Activated naive CD4-positive, alpha-beta T cell treated with Interleukin-2 at 50 U/mL for 16 hours (primary cell): ENCODE measurements around the gene NAV2.

Experiments used
- DNase-seq: peaks from one replicate; pipeline ENCODE4 v3.0.0-alpha.2; 2020

NAV2 gene

DNA sequence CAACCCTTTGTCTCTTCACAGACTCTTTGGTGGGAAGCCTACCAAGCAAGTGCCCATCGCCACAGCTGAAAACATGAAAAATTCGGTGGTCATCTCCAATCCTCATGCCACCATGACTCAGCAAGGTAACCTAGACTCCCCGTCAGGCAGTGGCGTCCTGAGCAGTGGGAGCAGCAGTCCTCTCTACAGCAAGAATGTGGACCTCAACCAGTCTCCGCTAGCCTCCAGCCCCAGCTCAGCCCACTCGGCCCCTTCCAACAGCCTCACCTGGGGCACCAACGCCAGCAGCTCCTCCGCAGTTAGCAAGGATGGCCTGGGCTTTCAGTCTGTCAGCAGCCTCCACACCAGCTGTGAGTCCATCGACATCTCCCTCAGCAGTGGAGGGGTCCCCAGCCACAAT is 336.1 kb downstream of the NAV2 start:
- no peak for DNase-seq

DNA sequence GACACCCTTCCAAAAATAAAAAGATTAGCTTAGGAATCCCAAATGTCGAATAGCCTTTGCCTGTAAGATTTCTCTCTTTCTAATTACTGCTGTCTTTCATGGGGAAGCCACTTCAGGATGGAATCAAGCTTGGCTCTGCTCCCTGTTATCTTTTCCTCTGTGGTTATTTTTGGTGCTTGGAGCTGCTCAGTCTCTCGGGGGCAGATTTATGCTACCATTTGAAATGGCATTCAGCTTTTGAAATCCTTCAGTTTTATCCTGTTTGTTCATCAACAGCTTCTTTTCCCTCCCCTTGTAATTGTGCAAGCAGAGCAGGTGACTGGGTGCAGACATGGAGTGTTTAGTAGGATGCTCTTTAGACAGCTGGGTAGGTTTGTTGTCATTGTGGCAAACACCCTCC is 336.6 kb downstream of the NAV2 start:
- DNase-seq: no peak

DNA sequence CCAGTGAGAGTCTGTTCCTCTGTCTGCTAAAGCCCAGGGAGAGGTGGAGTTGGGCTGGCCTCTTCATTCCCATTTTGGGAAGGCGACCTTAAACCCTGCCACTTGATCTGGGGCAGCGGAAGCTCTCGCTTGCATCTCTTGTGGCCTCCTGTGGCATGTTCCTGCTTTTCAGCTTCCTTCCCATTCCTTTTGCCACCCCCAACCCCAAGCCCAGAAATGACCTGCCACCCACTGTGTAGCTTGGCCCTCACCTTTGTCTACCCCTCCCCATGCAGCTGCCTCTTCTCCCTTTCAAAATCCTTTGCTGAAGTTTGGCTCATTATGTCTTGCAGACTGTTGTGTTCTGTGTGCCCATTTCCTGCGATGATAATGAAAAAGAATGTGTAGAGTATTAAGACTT is 337.4 kb downstream of the NAV2 start:
- DNase-seq: no peak

DNA sequence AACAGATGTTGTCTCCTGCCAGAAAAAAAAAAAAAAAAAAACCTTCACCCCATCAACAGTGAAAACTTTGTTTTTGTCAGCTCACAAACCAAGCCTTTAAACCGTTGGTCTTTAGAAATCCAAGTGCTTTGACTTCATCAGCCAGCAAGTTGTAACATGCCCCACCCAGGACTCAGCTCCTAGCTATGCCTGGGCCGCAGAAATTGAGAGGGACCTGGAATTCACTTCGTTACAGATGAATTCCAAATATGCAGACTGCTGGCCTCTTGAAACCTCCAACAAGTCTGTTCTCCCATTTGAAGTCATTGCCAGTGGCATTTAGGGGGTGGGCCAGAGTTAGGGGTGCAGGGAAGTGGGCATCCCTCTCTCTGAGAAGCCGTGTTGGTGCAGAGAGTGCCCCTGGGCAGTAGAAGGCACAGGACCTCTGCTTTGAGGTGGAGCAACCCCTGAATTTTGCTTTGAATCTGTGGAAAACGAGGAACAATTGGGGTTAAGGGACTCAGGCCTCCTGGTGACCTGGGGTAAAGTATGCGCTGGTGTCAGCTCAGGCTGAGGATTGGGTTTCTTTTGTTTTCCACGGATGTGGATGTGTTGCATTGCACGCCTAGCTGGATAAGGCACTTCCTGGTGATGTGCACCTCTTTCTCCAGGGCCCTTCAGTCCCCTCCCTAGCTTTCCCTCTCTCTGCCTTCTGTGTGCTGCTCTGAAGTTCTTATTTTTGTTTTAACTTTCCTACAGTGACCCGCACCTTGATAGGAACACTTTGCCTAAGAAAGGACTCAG is 338.1 kb downstream of the NAV2 start:
- DNase-seq: no peak

DNA sequence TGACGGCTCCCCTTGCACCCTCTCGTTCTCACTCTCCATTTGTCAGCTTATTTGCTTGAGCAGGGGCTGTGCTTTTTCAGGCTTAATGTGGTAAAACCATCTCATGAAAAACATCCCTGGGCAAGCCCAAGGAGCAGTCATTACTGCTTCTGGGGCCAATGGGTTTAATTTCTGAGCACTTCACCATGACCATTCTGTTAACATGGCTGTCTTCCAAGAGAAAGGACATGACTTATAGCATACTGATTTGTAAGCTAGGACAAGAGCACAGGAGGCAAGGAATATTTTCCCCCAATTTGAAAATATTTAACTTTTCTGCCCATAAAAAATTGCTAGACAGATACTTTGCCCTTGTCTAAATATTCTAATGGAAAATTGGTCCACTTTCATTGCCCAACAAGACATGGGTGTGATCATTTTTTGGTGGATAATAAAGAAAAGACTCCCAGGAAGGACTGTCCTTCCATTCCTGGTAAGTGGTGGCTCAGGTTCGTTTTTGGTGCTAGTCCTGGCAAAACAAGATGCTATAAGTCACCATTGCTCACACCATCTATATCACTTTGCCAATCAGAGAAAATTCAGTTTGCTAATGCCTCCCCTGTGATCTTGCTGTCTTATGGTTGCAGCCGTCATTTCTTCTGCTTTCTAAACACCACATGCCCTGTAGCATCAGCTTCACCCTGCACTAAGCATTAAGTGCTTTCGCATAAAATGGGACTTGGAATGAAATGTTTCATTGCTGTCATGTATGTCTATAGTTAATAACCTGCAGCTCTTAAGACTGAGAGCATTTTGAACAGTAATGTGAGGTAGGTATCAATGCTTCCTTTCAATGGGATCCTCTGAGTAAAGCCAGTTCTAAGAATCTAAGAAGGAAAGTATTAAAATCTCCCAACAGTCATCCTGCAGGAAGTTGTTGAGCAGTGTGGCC is 339.1 kb downstream of the NAV2 start:
- DNase-seq: no peak

DNA sequence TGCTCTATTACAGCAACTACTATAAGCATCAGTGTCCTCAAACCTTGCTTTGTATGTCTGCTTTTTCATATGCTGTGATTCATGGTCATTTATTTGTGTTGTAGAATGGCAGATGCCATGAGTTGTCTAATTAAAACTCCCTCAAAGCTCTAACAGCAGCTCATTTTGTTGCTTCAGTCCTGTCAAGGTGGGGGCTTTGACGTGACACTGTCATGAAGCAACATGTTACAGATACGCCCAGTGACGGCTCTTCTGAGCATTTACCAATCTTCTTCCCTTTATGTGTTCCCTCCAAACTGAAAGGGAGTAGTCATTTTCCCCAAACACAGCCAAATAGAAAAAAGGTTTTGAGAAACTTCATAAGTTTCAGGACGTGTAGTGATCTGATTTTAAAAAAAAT is 340.9 kb downstream of the NAV2 start:
- DNase-seq: no peak

DNA sequence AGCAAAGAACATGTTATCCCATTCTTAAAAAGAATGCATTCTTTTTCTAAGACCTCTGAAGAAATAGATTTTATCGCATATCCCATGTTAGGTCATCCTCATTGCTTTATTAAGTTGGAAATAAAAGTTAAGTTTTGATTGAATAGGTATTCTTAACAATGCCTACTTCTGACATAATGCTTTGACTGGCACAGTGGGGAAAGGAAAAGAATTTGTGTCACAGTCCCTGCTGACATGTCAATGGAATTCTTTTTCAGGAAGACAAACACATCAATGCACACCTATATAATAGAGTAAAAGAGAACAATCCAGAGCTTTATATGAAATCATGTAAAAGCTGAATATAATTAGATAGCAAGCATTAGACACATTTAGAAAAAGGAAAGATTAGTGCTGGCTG is 341.9 kb downstream of the NAV2 start:
- no peak for DNase-seq

DNA sequence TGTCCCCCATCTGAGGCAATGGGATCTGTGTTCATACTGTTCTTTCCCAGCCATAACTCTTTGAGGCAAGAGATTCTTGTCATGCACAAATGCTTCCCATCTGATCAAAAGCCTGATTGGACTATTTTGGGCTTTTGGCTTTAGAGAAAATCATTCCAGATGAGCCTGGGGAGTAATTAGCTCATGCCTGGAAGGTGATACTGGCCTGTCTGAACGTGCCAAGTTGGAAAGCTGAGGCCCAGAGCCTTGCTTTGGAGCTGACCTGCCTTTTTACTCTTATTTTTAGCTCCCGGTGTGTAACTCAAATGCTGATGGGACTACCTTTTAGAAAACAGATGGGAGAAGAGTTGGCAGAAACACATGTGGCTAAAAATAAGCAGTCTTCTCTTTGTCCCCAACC is 342.7 kb downstream of the NAV2 start:
- DNase-seq: no peak

DNA sequence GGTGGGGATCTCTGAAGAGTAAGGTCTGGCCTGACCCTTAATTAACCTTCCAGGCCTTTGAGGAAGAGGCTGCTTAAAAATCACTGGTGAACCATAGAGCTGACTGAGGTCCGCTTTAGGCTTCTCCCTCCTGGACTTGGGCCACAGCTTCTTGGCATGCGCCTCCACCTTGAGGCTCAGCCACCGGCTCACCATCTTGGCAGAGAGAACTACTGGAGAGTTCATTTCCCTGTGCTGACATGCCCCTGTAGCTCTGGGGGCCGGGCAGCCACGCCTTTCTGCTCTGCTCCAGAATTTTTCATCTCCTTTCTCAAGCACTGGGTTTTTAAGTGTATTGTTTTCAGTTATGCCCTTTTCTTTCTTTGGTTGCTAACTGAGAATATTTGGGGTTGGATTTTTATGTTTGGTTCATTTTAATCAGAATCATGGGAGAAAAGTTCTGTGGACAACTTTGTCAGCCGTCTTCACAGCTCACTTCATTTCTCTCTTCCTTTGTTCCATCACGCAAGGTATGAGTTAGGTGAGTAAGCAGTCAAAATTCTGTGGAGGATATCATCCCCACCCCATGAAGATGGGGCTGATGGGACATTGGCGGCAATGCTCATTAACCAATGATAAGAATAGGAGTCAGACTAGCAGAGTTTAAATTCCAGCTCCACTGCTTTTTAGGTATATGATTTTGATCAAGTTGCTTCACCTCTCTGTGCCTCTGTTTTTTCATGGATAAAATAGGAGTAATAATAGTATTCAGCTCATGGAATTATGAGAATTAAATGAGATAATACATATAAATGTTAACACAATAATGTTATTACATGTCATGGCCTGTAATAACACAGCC is 343.7 kb downstream of the NAV2 start:
- no peak for DNase-seq

DNA sequence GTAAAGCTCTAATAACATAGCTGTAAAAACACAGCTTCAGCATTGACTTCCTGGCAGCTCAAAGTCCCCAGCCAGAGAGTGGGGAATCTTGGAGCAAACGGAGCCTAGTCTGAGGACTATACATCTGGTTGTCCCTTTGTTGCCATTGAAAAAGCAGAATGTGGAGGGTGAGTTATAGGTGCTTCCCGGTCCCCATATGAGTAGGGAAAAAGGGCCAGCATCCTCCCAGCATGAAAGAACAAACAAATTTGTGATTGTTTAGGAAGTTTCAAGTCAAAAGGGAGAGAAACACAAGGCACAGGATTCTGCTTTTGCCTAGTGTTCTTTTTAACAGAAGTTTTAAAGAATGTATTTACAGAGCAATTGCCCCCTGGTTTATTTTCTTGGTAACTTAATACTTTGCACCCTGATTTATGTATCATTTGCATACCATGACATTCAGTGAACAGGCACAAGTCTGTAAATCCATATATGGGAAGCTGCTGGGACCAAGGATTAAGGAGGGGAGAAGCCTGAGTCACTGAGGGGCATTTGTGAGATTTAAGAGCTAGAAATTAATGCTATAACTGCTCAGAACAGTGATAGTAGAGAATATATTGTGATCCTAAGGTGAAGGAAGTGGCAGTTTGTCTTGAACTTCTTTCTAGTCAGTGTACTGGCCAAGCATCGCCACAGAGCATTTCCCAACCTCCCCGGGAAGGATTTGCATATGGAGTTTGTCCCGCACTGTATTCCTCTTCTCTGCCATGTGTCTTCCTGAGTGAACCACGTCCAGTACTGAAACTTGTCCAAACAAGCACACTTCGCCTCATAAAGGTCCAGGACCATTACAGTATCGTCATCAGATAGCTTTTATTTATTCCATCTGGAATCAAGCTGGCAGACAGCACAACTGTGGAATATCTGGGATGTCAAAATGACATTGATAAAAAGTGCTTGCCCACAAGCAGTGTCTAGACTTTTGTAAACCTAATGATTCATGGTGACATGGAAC is 344.6 kb downstream of the NAV2 start:
- no peak for DNase-seq

DNA sequence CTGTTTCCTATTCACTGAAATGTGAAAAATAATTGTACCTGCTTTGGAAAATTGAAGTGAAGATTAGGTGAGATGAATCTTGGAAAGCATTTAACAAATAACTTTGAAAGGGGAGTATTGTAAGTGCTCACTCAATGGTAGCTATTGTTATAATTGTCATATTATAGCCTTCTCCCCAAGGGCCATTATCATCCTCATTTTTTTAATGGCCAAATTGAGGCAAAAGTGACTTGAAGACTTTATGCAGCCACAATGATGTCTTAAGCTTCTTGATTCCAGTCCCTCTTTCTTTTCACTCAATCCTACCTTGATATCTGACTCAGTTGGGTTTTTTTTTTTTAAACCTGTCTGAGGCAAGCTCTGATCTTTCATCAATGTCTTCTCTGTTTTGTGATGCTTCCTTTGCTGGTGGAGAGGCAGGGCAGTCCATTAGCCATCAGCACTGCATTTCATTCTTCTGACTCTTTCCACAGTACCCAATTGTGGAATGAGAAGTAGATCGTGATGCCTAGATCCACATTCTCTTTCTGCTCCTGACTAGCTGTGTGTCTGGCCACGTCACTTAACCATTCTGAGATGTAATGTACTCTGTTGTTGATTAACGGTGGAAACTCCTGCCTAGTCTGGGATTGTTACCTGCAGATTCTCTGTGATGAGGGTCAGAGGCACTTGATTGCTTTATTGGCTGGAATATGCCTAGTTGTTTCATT is 346.3 kb downstream of the NAV2 start:
- no peak for DNase-seq

DNA sequence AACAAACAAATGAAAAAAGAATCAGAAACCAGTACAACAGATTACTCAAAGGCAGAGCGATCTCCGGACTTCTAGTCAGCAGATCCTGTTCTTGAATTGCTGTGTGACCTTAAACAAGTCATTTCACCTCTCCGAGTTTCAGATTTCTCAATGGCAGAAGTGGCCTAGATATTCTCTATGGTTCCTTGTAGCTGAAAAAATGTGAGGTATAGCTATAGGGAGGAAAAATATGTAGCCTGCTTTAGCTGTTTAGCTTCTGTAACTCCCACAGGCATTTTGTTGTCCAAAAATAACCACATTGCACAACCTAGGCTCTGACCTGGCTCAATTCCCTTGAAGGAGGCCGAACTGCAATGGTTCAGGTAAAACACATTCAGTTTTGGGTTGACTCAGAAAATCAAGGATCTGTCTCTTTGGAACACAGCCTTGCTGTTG is 347.0 kb downstream of the NAV2 start:
- DNase-seq: no peak

DNA sequence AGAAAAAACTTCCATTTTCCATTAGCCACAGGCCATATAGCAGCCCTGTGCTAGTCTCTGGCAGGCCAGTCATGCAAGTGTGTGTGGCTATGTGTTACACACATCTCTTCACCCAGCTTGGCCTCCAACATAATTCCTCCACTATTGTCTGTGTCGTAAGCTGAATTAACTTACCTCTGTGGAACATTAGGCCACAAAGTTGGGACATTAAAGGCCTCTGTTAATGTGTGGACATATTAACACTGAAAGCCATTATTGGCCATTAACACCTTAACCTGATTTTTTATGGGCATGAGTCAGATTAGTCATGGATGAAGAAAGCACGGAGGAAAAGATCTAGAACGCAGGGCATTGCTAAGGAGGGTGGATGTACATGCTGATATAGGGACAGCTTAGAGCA is 347.5 kb downstream of the NAV2 start:
- DNase-seq: no peak

DNA sequence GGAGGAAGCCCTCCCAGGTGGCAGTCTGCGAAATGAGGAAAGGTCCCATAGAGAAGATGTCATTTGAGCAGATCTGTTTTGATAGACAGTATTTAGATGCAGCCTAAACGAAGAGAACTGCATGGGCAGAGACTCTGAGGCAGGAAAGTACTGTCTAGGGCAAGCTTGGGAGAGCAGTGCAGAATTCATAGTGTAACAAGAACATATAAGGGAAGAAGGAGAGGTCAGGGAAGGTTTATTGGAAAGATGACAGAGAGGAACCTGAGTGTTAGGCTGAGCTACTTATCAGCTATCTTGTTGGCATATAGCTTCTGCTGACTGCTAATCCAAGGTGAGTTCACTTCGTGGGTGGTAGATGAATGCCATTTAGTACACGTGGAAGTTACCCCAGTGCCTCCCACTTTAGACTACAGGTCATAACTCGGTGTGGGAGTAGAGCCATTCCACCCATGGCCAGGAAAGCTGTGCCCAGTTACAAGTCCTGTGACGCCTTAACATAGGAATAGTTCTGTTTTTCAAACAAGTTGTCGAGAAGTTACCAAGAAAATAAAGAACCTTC is 348.1 kb downstream of the NAV2 start:
- no peak for DNase-seq

DNA sequence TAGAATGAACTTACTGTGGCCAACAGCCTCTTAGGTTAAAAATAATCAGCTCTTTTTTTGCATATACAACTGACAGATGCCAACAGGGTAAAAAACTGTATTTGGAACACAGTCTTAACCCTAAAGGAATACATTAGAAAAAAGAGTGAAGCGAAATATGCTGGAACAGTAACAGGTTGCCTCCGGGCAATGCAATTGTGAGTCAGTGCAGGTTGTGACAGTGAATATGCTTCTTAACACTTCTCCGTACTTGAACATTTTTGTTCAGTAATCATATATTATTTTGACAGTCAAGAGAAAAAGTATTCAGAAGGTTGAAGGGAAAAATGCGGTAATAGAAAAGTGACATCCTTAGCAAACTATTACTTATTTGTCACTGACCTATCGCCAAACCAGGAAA is 349.1 kb downstream of the NAV2 start:
- no peak for DNase-seq

DNA sequence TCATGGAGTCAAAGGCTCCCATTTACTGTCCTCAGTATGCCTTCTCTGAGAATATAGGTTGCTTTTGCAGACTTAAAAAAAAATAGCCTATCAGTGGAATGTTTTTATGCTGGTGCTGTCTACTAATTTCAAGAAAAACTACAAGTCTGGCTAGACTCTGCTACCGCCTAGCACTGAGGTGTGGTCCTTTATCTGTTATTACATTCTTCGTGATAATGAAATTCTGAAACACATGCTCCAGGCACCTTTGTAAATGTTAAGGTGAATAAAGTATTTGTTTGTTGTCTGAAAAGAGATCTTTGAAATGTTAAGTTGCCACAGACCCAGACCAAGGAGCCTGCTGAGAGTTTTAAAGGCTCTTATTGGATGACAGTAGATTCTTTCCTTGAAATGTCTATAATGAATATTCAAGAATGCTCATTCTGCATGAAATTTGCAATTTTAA is 352.3 kb downstream of the NAV2 start:
- no peak for DNase-seq

DNA sequence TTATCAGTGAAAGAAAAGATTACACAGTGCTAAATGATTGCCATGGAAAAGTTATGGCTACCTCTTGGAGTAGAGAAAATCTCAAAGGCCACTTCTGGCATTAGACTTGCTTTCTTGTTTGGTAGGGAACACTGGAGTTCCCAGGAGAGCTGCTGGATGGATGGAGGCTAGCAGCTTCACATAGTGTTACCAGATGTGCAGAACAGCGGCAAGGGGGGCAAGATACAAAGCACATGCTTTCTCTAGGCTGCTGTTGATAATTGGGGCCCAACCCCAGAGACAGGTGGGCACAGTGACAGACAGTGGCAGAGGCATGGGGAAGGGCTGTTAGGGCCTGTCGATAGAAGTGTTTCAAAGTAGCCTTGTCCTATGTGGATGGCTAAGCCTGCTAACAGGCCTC is 352.8 kb downstream of the NAV2 start:
- no peak for DNase-seq

DNA sequence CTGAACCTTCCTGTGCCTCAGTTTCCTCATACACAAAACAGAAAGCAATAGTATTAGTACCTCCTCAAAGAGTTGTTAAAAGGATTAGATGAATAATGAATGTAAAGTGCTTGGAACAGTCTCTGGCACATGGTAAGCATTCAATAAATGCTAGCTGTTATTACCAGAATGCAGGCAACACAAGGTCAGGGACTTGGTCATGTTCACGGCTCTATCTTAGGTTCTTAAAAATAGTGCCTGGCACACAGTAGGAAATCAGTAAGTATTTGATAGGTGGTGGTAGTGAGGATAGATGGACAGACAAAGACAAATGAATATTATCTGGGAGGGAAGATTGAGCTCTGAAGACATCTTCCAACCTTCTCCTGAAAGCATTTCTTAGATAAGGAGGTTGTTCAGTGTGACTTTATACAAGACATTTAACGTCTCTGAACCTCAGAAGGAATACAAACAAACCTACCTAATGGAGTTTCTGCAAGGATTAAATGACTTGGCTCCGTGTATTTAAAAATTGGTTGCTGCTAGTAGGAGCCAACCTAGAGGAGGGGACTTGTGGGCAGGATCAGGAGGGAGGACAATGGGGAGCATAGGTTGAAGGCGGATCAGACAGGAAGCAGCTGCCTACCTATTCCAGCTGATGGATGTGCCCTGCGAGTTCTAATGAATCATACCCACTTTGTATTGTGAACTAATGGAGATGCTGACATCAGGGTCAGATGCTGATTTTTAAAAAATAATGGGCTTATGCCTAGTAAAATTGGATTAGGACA is 353.6 kb downstream of the NAV2 start:
- no peak for DNase-seq

DNA sequence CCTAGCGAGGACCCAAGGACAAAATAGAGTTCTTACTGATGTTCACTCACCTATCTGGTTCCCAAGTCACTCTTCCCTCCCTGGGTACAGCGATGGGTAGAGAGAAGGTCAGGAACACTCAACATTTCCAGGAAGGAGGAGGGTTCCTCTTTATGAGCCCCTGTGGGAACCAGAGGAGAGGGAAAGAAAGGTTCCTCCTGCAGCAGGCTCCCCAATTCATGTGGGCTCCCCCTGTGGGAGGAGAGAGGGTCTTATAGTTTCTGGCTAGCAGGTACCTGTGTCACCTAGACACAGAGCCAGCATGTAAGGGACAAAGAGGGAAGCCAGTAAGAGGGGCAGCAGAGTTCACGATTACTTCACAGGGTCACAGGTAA is 354.1 kb downstream of the NAV2 start:
- DNase-seq: no peak

DNA sequence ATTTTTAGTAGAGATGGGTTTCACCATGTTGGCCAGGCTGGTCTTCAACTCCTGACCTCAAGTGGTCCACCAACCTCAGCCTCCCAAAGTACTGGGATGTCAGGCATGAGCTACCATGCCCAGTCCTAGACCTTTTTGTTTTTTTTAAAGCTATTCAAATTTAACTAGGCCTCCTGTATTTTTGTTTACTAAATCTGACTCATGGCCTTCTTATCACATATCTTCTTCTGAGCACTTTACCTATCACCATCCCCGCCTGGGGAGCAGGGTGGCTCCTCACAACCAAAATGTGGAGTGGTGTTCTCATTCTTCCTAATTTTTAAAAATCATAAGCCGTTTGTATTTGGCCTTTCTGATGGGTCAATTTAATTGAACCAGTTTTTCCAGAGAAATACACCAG is 355.0 kb downstream of the NAV2 start:
- no peak for DNase-seq
